WI38 (cell line): Measurements from ENCODE around the gene GTPBP1.

Source experiments
- H3K4me3 ChIP-seq: 2 replicates; pipeline ENCODE4 v1.5.1; 2011; ENCODE audit warnings: low read depth, mild to moderate bottlenecking, control low read depth, low read length
- CTCF ChIP-seq: IDR thresholded peaks from 2 replicates; pipeline ENCODE4 v1.5.1; 2012; ENCODE audit warnings: low read depth, mild to moderate bottlenecking, control low read depth, low read length

GTPBP1 gene

DNA sequence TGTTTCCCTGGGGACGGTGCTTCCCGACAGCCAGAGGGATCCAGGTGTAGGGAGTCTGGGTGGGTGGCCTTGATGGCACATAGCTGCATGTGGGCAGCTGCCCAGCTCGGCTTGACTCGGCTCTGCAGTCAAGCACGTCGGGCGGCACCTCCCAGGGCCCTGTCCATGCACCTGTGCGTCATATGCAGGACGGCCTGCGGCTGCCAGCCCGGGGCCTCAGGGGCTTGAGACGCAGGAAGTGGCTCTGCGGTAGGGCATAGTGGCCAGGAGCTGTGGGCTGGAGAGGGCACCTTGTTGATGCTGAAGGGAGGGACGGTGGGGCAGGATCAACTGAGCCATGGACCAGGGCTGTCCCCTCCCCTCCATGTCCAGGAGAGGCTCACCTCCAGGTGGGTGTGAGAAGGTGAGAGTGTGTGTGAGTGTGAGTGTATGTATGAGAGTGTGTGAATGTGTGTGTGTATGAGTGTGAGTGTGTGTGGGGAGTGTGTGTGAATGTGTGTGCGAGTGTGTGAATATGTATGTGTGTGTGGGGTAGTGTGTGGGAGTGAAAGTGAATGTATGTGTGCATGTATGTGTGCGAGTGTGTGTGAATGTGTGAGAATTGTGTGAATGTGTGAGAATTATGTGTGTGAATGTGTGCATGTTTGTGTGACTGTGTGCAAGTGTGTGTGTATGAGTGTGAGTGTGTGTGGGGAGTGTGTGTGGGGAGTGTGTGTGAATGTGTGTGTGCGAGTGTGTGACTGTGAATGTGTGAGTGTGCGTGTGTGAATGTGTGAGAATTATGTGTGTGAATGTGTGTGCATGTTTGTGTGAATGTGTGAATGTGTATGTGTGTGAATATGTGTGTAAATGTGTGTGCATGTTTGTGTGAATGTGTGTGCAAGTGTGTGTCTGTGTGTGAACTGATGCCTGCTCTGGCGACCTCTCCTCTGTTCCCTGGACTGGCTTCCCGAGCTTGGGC is 55.7 kb downstream of the GTPBP1 start:
- TF ChIP-seq CTCF: no peak
- no peak overlapping the region for H3K4me3 ChIP-seq

- no peak overlapping the region for H3K4me3 ChIP-seq
- no peak for TF ChIP-seq CTCF
Measured at GRCh38 chr22:38762551-38762983, 56.8 kb downstream of the GTPBP1 start.

DNA sequence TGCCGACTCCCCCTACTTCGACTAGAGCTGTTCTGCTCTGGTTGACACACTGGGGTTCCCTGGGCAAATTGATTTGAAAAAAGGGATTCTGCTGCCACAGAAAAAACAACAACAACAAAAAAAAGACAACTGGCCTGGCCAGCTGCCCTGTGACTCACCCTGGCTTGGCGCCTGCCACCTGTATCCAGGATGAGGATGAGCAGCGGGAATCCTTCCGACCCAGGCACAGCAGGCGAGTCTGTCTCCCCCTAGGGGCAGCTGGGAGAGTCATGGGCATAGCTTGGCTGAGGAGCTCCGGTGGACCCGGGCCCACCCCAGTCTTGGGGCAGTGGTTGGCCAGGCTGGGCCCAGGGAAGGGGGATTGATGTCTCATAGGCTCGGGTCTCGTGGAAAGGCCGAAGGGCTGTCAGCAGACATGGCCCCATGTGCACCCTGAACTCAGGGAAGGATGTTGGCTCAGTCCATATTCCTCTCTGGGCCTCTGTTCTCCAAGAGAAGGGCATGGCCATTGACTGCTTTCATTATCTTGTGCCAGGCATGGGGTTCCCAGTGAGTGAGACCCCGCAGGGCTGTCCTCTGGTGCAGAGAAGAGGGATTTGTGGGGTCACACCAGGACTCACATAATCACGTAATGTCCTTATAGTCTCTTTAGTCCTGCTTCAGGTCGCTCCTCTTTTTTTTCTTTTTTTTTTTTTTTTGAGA is 60.5 kb downstream of the GTPBP1 start:
- H3K4me3 ChIP-seq: no peak overlapping the region
- peak; percentile 91 for TF ChIP-seq CTCF

GRCh38 chr22:38767313-38767712 is 61.6 kb downstream of the GTPBP1 start:
- no peak for TF ChIP-seq CTCF
- no peak overlapping the region for H3K4me3 ChIP-seq

- no peak for TF ChIP-seq CTCF
- H3K4me3 ChIP-seq: no peak overlapping the region
Measured at GRCh38 chr22:38768036-38768435, 62.3 kb downstream of the GTPBP1 start.

DNA sequence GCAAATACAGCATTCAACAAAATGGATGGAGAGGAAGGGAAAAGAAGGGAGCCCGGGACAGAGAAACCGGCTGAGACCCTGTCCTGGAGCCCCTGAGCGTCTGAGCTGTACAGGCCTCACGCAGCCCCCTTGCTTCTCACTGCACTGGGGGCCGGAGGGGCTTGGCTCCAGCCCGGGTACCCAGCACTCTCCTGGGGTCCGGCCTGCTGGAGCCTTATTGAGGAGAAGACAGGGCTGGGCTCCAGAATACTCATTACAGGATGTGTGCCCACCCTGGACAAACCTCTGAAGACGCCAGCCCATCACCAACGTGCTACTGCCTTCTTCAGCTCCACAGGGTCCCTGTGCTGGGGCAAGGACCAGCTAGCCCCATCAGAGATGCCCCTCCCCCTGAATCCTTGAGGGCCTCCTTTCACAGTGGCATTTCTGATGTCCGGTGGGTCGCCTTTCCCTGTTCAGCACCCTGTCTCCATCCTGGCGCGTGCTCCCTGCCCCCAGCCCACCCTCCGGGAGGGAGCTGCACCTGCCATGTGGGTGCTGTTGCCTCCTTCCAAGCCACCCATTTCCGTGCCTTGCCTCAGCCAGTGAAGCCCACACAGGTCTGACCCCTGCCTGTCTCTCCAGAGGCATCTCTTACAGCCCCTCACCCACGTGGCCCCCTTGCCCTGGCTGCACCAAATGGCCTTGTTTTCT is 64.7 kb downstream of the GTPBP1 start:
- H3K4me3 ChIP-seq: no peak overlapping the region

More for the DNA sequence above, 64.7 kb downstream of the GTPBP1 start:
- TF ChIP-seq CTCF: no peak
